ENCODE data around the gene TCEA3. TPM values are rescaled to one million over a fixed set of nuclear protein-coding genes. Genes with fewer than 3 reads are reported as not detected.

The TCEA3 gene
- total RNA-seq, 4 donors from 2014 or later, result 34.1 to 93.1 (median 43.2) TPM

DNA sequence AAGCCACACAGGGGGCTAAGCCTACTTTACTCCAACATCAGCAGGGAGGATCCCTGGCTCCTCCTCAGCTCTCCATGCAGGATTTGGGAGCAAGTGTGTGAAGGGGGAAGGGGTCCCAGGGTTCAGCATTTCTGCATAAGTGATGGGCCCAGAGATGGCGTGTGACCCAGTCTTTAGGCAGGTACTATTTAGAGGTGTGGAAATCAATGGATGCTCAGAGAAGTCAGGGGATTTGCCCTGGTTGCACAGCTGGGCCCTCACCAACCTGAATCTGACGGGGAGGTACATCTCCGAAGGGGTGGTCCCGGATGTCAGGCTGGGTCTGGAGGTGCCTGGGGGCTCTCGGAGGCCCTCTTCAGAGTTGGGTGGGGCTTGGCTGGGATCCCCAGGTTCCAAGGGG is 6.9 kb upstream of the TCEA3 start:
- no peak overlapping the region for H3K4me3 ChIP-seq
- peaks cover 69% of the 10 kb centered on the region for H3K36me3 ChIP-seq
- WGBS, result 93% methylated on average over 5 of the region's 5 CpGs
- TF ChIP-seq EP300 (IDR thresholded peaks at IDR 0.05) (no peak), POLR2A (IDR thresholded peaks at IDR 0.05) (no peak), POLR2AphosphoS5 (IDR thresholded peaks at IDR 0.05) (no peak)
- TF ChIP-seq, protein P1, sequence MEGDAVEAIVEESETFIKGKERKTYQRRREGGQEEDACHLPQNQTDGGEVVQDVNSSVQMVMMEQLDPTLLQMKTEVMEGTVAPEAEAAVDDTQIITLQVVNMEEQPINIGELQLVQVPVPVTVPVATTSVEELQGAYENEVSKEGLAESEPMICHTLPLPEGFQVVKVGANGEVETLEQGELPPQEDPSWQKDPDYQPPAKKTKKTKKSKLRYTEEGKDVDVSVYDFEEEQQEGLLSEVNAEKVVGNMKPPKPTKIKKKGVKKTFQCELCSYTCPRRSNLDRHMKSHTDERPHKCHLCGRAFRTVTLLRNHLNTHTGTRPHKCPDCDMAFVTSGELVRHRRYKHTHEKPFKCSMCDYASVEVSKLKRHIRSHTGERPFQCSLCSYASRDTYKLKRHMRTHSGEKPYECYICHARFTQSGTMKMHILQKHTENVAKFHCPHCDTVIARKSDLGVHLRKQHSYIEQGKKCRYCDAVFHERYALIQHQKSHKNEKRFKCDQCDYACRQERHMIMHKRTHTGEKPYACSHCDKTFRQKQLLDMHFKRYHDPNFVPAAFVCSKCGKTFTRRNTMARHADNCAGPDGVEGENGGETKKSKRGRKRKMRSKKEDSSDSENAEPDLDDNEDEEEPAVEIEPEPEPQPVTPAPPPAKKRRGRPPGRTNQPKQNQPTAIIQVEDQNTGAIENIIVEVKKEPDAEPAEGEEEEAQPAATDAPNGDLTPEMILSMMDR (IDR thresholded peaks at IDR 0.05), result no peak
- H3K27me3 ChIP-seq, result no peaks in the 10 kb centered on the region
- H3K27ac ChIP-seq, result no peak overlapping the region
- H3K9me3 ChIP-seq, result no peaks in the 10 kb centered on the region
- no peak for DNase-seq (ENCODE audit: low spot score in 2 of 2)
- H3K4me1 ChIP-seq, result peaks cover 3% of the 10 kb centered on the region

DNA sequence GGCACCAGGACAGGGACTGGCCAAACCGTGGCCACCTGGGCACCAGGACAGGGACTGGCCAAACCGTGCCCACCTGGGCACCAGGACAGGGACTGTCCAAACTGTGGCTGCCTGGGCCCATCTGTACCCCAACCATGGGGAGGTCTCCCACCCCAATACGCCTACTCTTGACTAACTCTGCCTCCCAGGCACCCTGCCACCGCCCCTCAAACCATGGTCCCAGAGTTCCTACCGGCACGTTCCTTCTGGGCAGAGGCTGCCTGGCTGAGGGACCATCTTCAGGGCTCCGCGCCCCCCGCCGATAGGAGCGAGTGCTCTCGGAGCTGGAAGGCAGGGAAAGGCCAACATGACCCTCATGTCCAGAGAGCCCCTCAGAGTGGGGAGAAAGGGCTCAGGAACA is 6.3 kb upstream of the TCEA3 start:
- H3K36me3 ChIP-seq, result peaks cover 63% of the 10 kb centered on the region
- H3K9me3 ChIP-seq, result no peaks in the 10 kb centered on the region
- WGBS, result 90% methylated on average over 12 of the region's 12 CpGs
- H3K27ac ChIP-seq, result no peak overlapping the region
- H3K4me1 ChIP-seq, result no peaks in the 10 kb centered on the region
- no peak for TF ChIP-seq POLR2A (IDR thresholded peaks at IDR 0.05)
- TF ChIP-seq, protein P1 (IDR thresholded peaks at IDR 0.05), result no peak
- no peak overlapping the region for H3K4me3 ChIP-seq
- no peaks in the 10 kb centered on the region for H3K27me3 ChIP-seq
- DNase-seq (ENCODE audit: low spot score in 2 of 2), result no peak

- no peaks in the 10 kb centered on the region for H3K27me3 ChIP-seq
- no peak overlapping the region for H3K4me3 ChIP-seq
- no peak for DNase-seq (ENCODE audit: low spot score in 2 of 2)
- TF ChIP-seq POLR2AphosphoS5 (IDR thresholded peaks at IDR 0.05), result no peak
- TF ChIP-seq, protein P1 (IDR thresholded peaks at IDR 0.05), result no peak
- TF ChIP-seq EP300 (IDR thresholded peaks at IDR 0.05), result no peak
- TF ChIP-seq POLR2A (IDR thresholded peaks at IDR 0.05), result no peak
- H3K27ac ChIP-seq, result no peak overlapping the region
- H3K9me3 ChIP-seq, result no peaks in the 10 kb centered on the region
- WGBS, result 72% methylated on average over 2 of the region's 2 CpGs
- peaks cover 20% of the 10 kb centered on the region for H3K4me1 ChIP-seq
- H3K36me3 ChIP-seq, result peaks cover 41% of the 10 kb centered on the region
Observed at GRCh38 chr1:23428136-23428905, 3.8 kb upstream of the TCEA3 start.

- TF ChIP-seq, protein P1 (IDR thresholded peaks at IDR 0.05), result no peak
- TF ChIP-seq POLR2A (IDR thresholded peaks at IDR 0.05) (no peak), EP300 (IDR thresholded peaks at IDR 0.05) (no peak), POLR2AphosphoS5 (IDR thresholded peaks at IDR 0.05) (no peak)
Observed at GRCh38 chr1:23427550-23427949, 3.0 kb upstream of the TCEA3 start.

DNA sequence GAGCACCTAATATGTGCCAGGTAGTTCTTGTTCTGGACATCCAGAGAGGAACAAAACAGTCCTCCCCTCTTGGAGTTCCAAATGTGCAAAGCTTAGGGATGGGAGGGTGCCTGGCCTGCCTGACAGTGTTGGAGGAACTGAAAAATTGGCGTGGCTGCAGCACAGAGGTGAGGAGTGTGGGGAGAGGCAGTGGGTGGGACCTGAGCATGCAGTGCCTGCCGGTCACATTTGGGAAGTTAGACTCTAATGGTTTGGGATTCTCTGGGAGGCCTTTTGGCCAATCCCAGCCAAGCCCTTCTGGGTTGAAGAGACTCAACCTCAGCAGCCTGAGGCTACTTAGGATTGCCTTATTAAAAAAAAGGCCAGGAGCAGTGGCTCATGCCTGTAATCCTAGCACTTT is 2.3 kb upstream of the TCEA3 start:
- H3K36me3 ChIP-seq, result peaks cover 26% of the 10 kb centered on the region
- H3K27me3 ChIP-seq, result no peaks in the 10 kb centered on the region
- H3K27ac ChIP-seq, result no peak overlapping the region
- no peak for DNase-seq (ENCODE audit: low spot score in 2 of 2)
- peaks cover 35% of the 10 kb centered on the region for H3K4me1 ChIP-seq
- whole genome bisulfite sequencing, result 37% methylated on average over 2 of the region's 2 CpGs
- TF ChIP-seq EP300 (IDR thresholded peaks at IDR 0.05), result no peak
- no peak for TF ChIP-seq POLR2A (IDR thresholded peaks at IDR 0.05)
- TF ChIP-seq POLR2AphosphoS5 (IDR thresholded peaks at IDR 0.05), result no peak
- TF ChIP-seq, protein P1 (IDR thresholded peaks at IDR 0.05), result no peak
- H3K4me3 ChIP-seq, result no peak overlapping the region
- no peaks in the 10 kb centered on the region for H3K9me3 ChIP-seq

More at GRCh38 chr1:23427550-23427949, 3.0 kb upstream of the TCEA3 start:
- no peaks in the 10 kb centered on the region for H3K27me3 ChIP-seq
- no peak overlapping the region for H3K4me3 ChIP-seq
- peaks cover 28% of the 10 kb centered on the region for H3K4me1 ChIP-seq
- H3K36me3 ChIP-seq, result peaks cover 33% of the 10 kb centered on the region
- H3K9me3 ChIP-seq, result no peaks in the 10 kb centered on the region
- WGBS, result 100% methylated on average over 3 of the region's 3 CpGs
- DNase-seq (ENCODE audit: low spot score in 2 of 2), result no peak
- no peak overlapping the region for H3K27ac ChIP-seq

All from suprapubic skin (tissue), 4 donors.